Panc1 (cell line): ENCODE results near the gene CFAP299. TPM values are rescaled to one million over a fixed set of nuclear protein-coding genes. Genes with fewer than 3 reads are reported as not detected.

ENCODE experiments used
- ATAC-seq: fragments of 200-7000 bp; cut with Tn5 transposase; 2 replicates; pipeline ENCODE4 v1.9.1; 2020; ENCODE audit warnings: mild to moderate bottlenecking, moderate library complexity
- BruUV-seq: library from RNA; stranded (reverse); fragments of 400-500 nt; replicated peaks from 2 replicates; lab custom pipeline; 2021; lab: Mats Ljungman, UMichigan
- CTCF ChIA-PET: fragments of 300-600 bp; sonication (Branson Sonifier 250); formaldehyde crosslinking; loops from one replicate; lab custom pipeline; 2022; ENCODE audit warnings: antibody characterized with exemption; lab: Charles Lee
- POLR2A ChIA-PET: fragments of 300-600 bp; sonication (Branson Sonifier 250); formaldehyde crosslinking; loops from one replicate; lab custom pipeline; 2022; ENCODE audit warnings: antibody characterized with exemption; lab: Charles Lee
- DNase-seq: peaks from one replicate; pipeline ENCODE4 v3.0.0-alpha.2; 2010; ENCODE audit warnings: low read depth, low spot score
- H3K27ac ChIP-seq: 2 replicates; pipeline ENCODE4 v1.5.1; 2011; ENCODE audit warnings: mild to moderate bottlenecking, low read length, inconsistent platforms
- H3K27me3 ChIP-seq: fragments of 200-500 bp; sonication (Bioruptor generic); 2 replicates; pipeline ENCODE4 v1.6.0; 2014; ENCODE audit warnings: low read length, inconsistent platforms; ENCODE audit not compliant: control insufficient read depth, insufficient read depth
- H3K36me3 ChIP-seq: fragments of 200-500 bp; sonication (Bioruptor generic); 2 replicates; pipeline ENCODE4 v1.5.1; 2014; ENCODE audit warnings: inconsistent platforms, mild to moderate bottlenecking, low read length, moderate library complexity; ENCODE audit not compliant: control insufficient read depth, insufficient read depth
- H3K4me1 ChIP-seq: 2 replicates; pipeline ENCODE4 v1.5.1; 2011; ENCODE audit warnings: inconsistent platforms, mild to moderate bottlenecking, low read length, moderate library complexity; ENCODE audit not compliant: control insufficient read depth, insufficient read depth
- H3K4me3 ChIP-seq, 2 experiments: 2 replicates each; pipeline ENCODE4 v1.5.1; 2011 to 2012; ENCODE audit warnings: low read depth in 2 of 2, low read length in 2 of 2, mild to moderate bottlenecking in 2 of 2, inconsistent platforms in 1 of 2, moderate library complexity in 1 of 2
- H3K9me3 ChIP-seq: fragments of 200-500 bp; sonication (Bioruptor generic); 2 replicates; pipeline ENCODE4 v1.5.1; 2014; ENCODE audit warnings: low read depth, mild to moderate bottlenecking, inconsistent platforms, low read length, moderate library complexity; ENCODE audit not compliant: control insufficient read depth, insufficient read depth
- POLR2AphosphoS5 ChIP-seq: IDR thresholded peaks from 2 replicates; pipeline ENCODE4 v1.6.1; 2012; ENCODE audit warnings: mild to moderate bottlenecking, low read depth, low read length, moderate library complexity
- SIN3A ChIP-seq: IDR thresholded peaks from 2 replicates; pipeline ENCODE4 v1.6.1; 2012; ENCODE audit warnings: low read depth, mild to moderate bottlenecking, low read length, moderate library complexity, borderline replicate concordance; ENCODE audit not compliant: insufficient read depth
- TCF7L2 ChIP-seq: IDR thresholded peaks from 2 replicates; pipeline ENCODE4 v1.6.1; 2011; ENCODE audit warnings: mild to moderate bottlenecking, low read depth, low read length, inconsistent platforms
- in situ Hi-C: cut with HindIII; loops from 2 replicates; pipeline ENCODE4 v1.10.0; 2016; ENCODE audit warnings: low sequenced_read_pairs, low pct_unique_long_range_greater_than_20kb
- intact Hi-C: fragments of 100-400 bp; cut with micrococcal nuclease; formaldehyde crosslinking; loops from one replicate; pipeline ENCODE4 v1.10.0; 2022; ENCODE audit not compliant: unreplicated experiment
- total RNA-seq: library from RNA; stranded (reverse); gene quantifications from one replicate; pipeline ENCODE4 v1.2.1, GENCODE V29; 2021; ENCODE audit not compliant: unreplicated experiment
- TF ChIP-seq, protein P1 (sequence below): fragments of 450-650 bp; IDR thresholded peaks from 2 replicates; pipeline ENCODE4 v1.5.1; 2017; ENCODE audit warnings: mild to moderate bottlenecking
- TF ChIP-seq, protein P2 (sequence below), 2 experiments: IDR thresholded peaks; 2 replicates each; pipeline ENCODE4 v1.6.1; 2011 to 2012; ENCODE audit warnings: low read depth in 2 of 2, control low read depth in 1 of 2, low read length in 1 of 2, mild to moderate bottlenecking in 1 of 2, moderate library complexity in 1 of 2; ENCODE audit not compliant: insufficient read depth in 1 of 2

CFAP299 gene
- total RNA-seq, 1 experiment from 2014 or later: not detected

DNA sequence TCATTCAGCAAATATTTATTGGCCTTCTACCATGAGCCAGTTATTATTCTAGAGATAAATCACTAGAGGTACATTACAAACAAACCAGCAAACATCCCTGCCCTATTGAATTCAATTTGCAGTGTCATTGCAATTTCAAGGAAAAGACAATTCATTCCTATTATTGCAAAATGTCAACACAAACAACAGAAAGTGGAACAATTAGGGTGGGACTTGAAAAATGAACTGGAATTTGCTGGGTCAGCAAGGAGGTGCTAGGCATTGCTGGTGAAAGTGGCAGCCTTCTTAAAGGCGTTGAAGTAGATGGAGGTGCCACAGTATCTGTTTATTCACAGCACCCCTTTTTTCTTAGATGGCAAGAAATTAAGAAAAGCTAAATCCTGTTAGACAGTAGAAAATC lies 470.9 kb downstream of the CFAP299 start:
- no peak for DNase-seq
- no peak for TF ChIP-seq POLR2AphosphoS5
- TF ChIP-seq TCF7L2: no peak
- TF ChIP-seq, protein P1, sequence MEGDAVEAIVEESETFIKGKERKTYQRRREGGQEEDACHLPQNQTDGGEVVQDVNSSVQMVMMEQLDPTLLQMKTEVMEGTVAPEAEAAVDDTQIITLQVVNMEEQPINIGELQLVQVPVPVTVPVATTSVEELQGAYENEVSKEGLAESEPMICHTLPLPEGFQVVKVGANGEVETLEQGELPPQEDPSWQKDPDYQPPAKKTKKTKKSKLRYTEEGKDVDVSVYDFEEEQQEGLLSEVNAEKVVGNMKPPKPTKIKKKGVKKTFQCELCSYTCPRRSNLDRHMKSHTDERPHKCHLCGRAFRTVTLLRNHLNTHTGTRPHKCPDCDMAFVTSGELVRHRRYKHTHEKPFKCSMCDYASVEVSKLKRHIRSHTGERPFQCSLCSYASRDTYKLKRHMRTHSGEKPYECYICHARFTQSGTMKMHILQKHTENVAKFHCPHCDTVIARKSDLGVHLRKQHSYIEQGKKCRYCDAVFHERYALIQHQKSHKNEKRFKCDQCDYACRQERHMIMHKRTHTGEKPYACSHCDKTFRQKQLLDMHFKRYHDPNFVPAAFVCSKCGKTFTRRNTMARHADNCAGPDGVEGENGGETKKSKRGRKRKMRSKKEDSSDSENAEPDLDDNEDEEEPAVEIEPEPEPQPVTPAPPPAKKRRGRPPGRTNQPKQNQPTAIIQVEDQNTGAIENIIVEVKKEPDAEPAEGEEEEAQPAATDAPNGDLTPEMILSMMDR: no peak
- TF ChIP-seq, protein P2, sequence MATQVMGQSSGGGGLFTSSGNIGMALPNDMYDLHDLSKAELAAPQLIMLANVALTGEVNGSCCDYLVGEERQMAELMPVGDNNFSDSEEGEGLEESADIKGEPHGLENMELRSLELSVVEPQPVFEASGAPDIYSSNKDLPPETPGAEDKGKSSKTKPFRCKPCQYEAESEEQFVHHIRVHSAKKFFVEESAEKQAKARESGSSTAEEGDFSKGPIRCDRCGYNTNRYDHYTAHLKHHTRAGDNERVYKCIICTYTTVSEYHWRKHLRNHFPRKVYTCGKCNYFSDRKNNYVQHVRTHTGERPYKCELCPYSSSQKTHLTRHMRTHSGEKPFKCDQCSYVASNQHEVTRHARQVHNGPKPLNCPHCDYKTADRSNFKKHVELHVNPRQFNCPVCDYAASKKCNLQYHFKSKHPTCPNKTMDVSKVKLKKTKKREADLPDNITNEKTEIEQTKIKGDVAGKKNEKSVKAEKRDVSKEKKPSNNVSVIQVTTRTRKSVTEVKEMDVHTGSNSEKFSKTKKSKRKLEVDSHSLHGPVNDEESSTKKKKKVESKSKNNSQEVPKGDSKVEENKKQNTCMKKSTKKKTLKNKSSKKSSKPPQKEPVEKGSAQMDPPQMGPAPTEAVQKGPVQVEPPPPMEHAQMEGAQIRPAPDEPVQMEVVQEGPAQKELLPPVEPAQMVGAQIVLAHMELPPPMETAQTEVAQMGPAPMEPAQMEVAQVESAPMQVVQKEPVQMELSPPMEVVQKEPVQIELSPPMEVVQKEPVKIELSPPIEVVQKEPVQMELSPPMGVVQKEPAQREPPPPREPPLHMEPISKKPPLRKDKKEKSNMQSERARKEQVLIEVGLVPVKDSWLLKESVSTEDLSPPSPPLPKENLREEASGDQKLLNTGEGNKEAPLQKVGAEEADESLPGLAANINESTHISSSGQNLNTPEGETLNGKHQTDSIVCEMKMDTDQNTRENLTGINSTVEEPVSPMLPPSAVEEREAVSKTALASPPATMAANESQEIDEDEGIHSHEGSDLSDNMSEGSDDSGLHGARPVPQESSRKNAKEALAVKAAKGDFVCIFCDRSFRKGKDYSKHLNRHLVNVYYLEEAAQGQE (IDR thresholded peaks at IDR 0.05; ENCODE audit: insufficient read depth in 1 of 2, low read depth in 2 of 2, low read length in 1 of 2): no peak
- ATAC-seq: no peak
- ChIA-PET POLR2A (no interaction called here), CTCF (no interaction called here)
- H3K36me3 ChIP-seq: no peaks in the 10 kb centered on the region
- H3K9me3 ChIP-seq: no peaks in the 10 kb centered on the region
- H3K4me1 ChIP-seq: no peaks in the 10 kb centered on the region
- intact Hi-C loops: no loop called here
- BruUV-seq: no TSS peak
- no peak overlapping the region for H3K4me3 ChIP-seq
- H3K27me3 ChIP-seq: no peaks in the 10 kb centered on the region
- H3K27ac ChIP-seq: no peak overlapping the region
- in situ Hi-C loops: no loop called here

DNA sequence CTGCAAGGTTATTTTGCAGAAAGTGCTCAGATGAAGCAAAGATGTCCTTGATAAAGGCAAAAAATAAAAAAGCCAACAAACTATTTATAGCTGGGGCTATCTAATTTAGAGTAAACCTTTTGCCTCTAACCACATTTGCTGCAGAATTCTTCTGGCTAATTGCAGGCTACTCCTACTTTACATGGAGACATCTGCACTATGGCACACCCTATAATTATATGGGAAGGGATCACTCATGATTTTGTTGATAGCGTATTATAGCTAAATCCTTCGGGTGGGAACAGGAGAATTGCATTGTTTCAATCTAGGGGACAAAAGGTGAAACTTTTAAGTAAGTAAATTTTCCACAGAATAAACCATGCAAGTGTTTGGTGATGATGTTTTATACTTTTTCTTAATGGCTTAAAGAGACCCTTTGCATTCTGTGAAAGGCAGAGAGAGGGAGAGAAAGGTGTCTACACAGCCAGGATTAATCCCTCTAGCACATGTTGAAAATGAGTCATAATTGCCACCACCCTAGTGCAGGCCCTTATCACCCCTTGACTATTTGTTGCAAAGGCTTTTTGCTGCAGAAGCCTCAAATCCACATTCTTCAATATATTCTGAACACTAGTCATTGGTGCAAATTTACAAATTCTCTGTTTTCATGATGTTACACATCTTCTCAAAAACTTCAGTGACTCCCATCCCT lies 473.7 kb downstream of the CFAP299 start:
- ChIA-PET POLR2A (no interaction called here), CTCF (no interaction called here)
- Histone ChIP-seq H3K9me3 (no peaks in the 10 kb centered on the region), H3K4me3 (no peak overlapping the region), H3K27me3 (no peaks in the 10 kb centered on the region), H3K4me1 (no peaks in the 10 kb centered on the region), H3K27ac (no peak overlapping the region), H3K36me3 (no peaks in the 10 kb centered on the region)
- no TSS peak for BruUV-seq
- intact Hi-C loops (no loop called here), in situ Hi-C loops (no loop called here)
- no peak for TF ChIP-seq TCF7L2
- TF ChIP-seq SIN3A: no peak
- TF ChIP-seq POLR2AphosphoS5: no peak
- TF ChIP-seq, protein P2 (IDR thresholded peaks at IDR 0.05; ENCODE audit: insufficient read depth in 1 of 2, low read depth in 2 of 2, low read length in 1 of 2): no peak
- TF ChIP-seq, protein P1: no peak
- no peak for ATAC-seq
- DNase-seq: no peak
